B cell (primary cell): ENCODE data around the gene HGFAC. TPM values are rescaled to one million over a fixed set of nuclear protein-coding genes. Genes with fewer than 3 reads are reported as not detected.

ENCODE experiments used
- ATAC-seq: fragments of 200-7000 bp; cut with Tn5 transposase; one replicate; pipeline ENCODE4 v1.10.0; 2021; ENCODE audit warnings: low read depth, mild to moderate bottlenecking, moderate number of reproducible peaks, moderate library complexity
- CTCF ChIA-PET: fragments of 350-600 bp; sonication (Branson Sonifier 250); formaldehyde crosslinking; loops from one replicate; lab custom pipeline; 2021; ENCODE audit warnings: antibody characterized with exemption, inconsistent platforms; lab: Charles Lee
- POLR2A ChIA-PET: fragments of 350-600 bp; sonication (Branson Sonifier 250); formaldehyde crosslinking; loops from one replicate; lab custom pipeline; 2021; ENCODE audit warnings: antibody characterized with exemption; lab: Charles Lee
- DNase-seq: peaks from one replicate; pipeline ENCODE4 v3.0.0; 2013
- H2AFZ ChIP-seq: 2 replicates; pipeline ENCODE4 v1.6.1; 2012; ENCODE audit warnings: mild to moderate bottlenecking, low read depth, low read length; ENCODE audit not compliant: insufficient read depth, poor library complexity, severe bottlenecking
- H3K27ac ChIP-seq, 2 donors: 1 replicate in 1 of 2; 2 replicates in 1 of 2; pipeline ENCODE4 v1.5.1; 2012 to 2013; ENCODE audit warnings: low read length in 2 of 2, mild to moderate bottlenecking in 2 of 2, moderate library complexity in 1 of 2
- H3K27me3 ChIP-seq, 4 experiments: fragments of 200-600 bp in 1 of 4; sonication (generic) in 1 of 4; replicated peaks in 1 of 4; 1 replicate in 2 of 4; 2 replicates in 2 of 4; pipeline versions ENCODE4 v1.6.1 to v1.7.0; 2013 to 2016; ENCODE audit warnings: low read length in 3 of 4, mild to moderate bottlenecking in 2 of 4, mixed read lengths in 1 of 4, moderate library complexity in 1 of 4; ENCODE audit not compliant: insufficient read depth in 4 of 4, control insufficient read depth in 3 of 4; ENCODE audit errors: control extremely low read depth in 1 of 4
- H3K36me3 ChIP-seq, 2 experiments: replicated peaks in 1 of 2; 1 replicate in 1 of 2; 2 replicates in 1 of 2; pipeline versions ENCODE4 v1.6.1 to v1.7.1; 2013; ENCODE audit warnings: low read length in 1 of 2; ENCODE audit not compliant: insufficient read depth in 2 of 2, control insufficient read depth in 1 of 2; ENCODE audit errors: control extremely low read depth in 1 of 2, extremely low read depth in 1 of 2
- H3K4me1 ChIP-seq, 2 donors: fragments of 200-600 bp in 1 of 2; sonication (generic) in 1 of 2; 1 replicate in 1 of 2; 2 replicates in 1 of 2; pipeline versions ENCODE4 v1.5.1 to v1.6.1; 2013 to 2017; ENCODE audit warnings: low read length in 2 of 2; ENCODE audit not compliant: control insufficient read depth in 2 of 2, insufficient read depth in 2 of 2
- H3K4me2 ChIP-seq: replicated peaks from 2 replicates; pipeline ENCODE3; 2012; ENCODE audit warnings: mild to moderate bottlenecking, low read depth, low read length; ENCODE audit not compliant: poor library complexity, severe bottlenecking
- H3K4me3 ChIP-seq, 5 experiments: fragments of 200-600 bp in 1 of 5; sonication (generic) in 1 of 5; 1 replicate in 3 of 5; 2 replicates in 2 of 5; pipeline versions ENCODE4 v1.5.1 to v1.7.0; 2011 to 2016; ENCODE audit warnings: low read length in 4 of 5, mild to moderate bottlenecking in 4 of 5, low read depth in 2 of 5, control low read depth in 1 of 5, moderate library complexity in 1 of 5; ENCODE audit not compliant: insufficient read depth in 1 of 5; ENCODE audit errors: control extremely low read depth in 1 of 5, extremely low read depth in 1 of 5
- H3K79me2 ChIP-seq: fragments of 200-600 bp; sonication (generic); one replicate; pipeline ENCODE4 v1.6.0; 2016; ENCODE audit warnings: low read length; ENCODE audit not compliant: control insufficient read depth, insufficient read depth
- H3K9ac ChIP-seq: fragments of 200-600 bp; sonication (generic); 2 replicates; pipeline ENCODE4 v1.6.1; 2017; ENCODE audit warnings: mild to moderate bottlenecking, low read length, moderate library complexity
- H3K9me3 ChIP-seq, 3 donors: one replicate each; pipeline versions ENCODE4 v1.6.1 to v1.7.1; 2013; ENCODE audit warnings: low read length in 2 of 3; ENCODE audit not compliant: control insufficient read depth in 2 of 3, insufficient read depth in 1 of 3; ENCODE audit errors: control extremely low read depth in 1 of 3
- H4K20me1 ChIP-seq: 2 replicates; pipeline ENCODE4 v1.6.0; 2012; ENCODE audit warnings: mild to moderate bottlenecking, low read length; ENCODE audit not compliant: insufficient read depth, control insufficient read depth, poor library complexity, severe bottlenecking
- H3K27ac Mint-ChIP-seq: one replicate; pipeline ENCODE4 v1.8.0; 2021; ENCODE audit warnings: mixed read lengths
- H3K27me3 Mint-ChIP-seq: one replicate; pipeline ENCODE4 v1.8.0; 2021; ENCODE audit warnings: mixed read lengths
- H3K4me1 Mint-ChIP-seq: one replicate; pipeline ENCODE4 v1.8.0; 2021; ENCODE audit warnings: mixed read lengths
- H3K4me3 Mint-ChIP-seq: one replicate; pipeline ENCODE4 v1.8.0; 2021; ENCODE audit warnings: mixed read lengths
- H3K9me3 Mint-ChIP-seq: one replicate; pipeline ENCODE4 v1.8.0; 2022; ENCODE audit warnings: mixed read lengths; ENCODE audit not compliant: insufficient read depth
- CTCF ChIP-seq: fragments of 200-600 bp; IDR thresholded peaks from one replicate; pipeline ENCODE4 v1.8.0; 2022; ENCODE audit warnings: antibody characterized with exemption, mild to moderate bottlenecking
- EZH2 ChIP-seq: IDR thresholded peaks from 2 replicates; pipeline ENCODE4 v1.6.1; 2012; ENCODE audit warnings: borderline replicate concordance, low read depth, mild to moderate bottlenecking, moderate library complexity, low read length; ENCODE audit not compliant: insufficient read depth, poor library complexity, severe bottlenecking
- WGBS: methylation state at CpG from one replicate; pipeline ENCODE4 v1.1.5; 2013; ENCODE audit warnings: missing lambda C conversion rate; ENCODE audit not compliant: insufficient coverage; 5-methylcytosine and 5-hydroxymethylcytosine counted together
- intact Hi-C: fragments of 100-400 bp; cut with micrococcal nuclease; formaldehyde crosslinking; loops from one replicate; pipeline ENCODE4 v1.10.0; 2022
- polyA plus RNA-seq: library from polyadenylated mRNA; depleted of rRNA; stranded (reverse); fragments of >200 nt; gene quantifications from 2 replicates; pipeline ENCODE4 v1.2.3, GENCODE V29; 2012
- total RNA-seq, 2 donors: library from RNA; stranded (reverse); fragments of 120-200 nt in 1 of 2; gene quantifications; 1 replicate in 1 of 2; 2 replicates in 1 of 2; pipeline versions ENCODE4 v1.2.3 to v1.2.4, GENCODE V29; 2013 to 2022

Gene HGFAC
- total and polyA plus RNA-seq, 2 donors (not counting 1 experiment from before 2014, with no cell fraction given), result not detected

- H3K27ac Mint-ChIP-seq, result no peak overlapping the region
- CTCF ChIA-PET, result no interaction called here
- WGBS, result 47% methylated on average over 42 of the region's 43 CpGs
- intact Hi-C loops, result no loop called here
- Histone ChIP-seq H4K20me1 (no peaks in the 10 kb centered on the region), H3K4me2 (peak overlapping the region; percentile 66), H3K4me1 (peaks cover 0 to 18% of the 10 kb centered on the region in 2 donors), H3K27me3 (peaks cover 0 to 41% (median 10%) of the 10 kb centered on the region in 4 experiments), H3K36me3 (no peaks in the 10 kb centered on the region), H3K9ac (no peak overlapping the region), H3K79me2 (no peaks in the 10 kb centered on the region), H3K27ac (no peak overlapping the region), H2AFZ (no peak overlapping the region), H3K4me3 (no peak overlapping the region), H3K9me3 (peaks cover 0 to 25% (median 0%) of the 10 kb centered on the region in 3 donors)
- peaks cover 28% of the 10 kb centered on the region for H3K27me3 Mint-ChIP-seq
- DNase-seq, result no peak
- ATAC-seq, result no peak
- no peaks in the 10 kb centered on the region for H3K9me3 Mint-ChIP-seq
- H3K4me1 Mint-ChIP-seq, result no peaks in the 10 kb centered on the region
- no peak for TF ChIP-seq CTCF
- TF ChIP-seq EZH2, result no peak
- POLR2A ChIA-PET, result no interaction called here
- peak overlapping the region; percentile 10 for H3K4me3 Mint-ChIP-seq
Measured at GRCh38 chr4:3463556-3464348, 22.0 kb downstream of the HGFAC start.

GRCh38 chr4:3464349-3464905, 22.7 kb downstream of the HGFAC start:
- no peaks in the 10 kb centered on the region for H3K36me3 ChIP-seq
- H3K9me3 ChIP-seq, result peaks cover 0 to 27% (median 0%) of the 10 kb centered on the region in 3 donors
- ChIA-PET POLR2A (no interaction called here), CTCF (no interaction called here)
- H3K9ac ChIP-seq, result no peak overlapping the region
- Mint-ChIP-seq H3K27me3 (peaks cover 28% of the 10 kb centered on the region), H3K4me1 (no peaks in the 10 kb centered on the region), H3K9me3 (no peaks in the 10 kb centered on the region), H3K4me3 (peak overlapping the region; percentile 56), H3K27ac (no peak overlapping the region)
- no peak overlapping the region for H3K4me3 ChIP-seq
- TF ChIP-seq EZH2, result no peak
- no peak for TF ChIP-seq CTCF
- 85% methylated on average over 13 of the region's 15 CpGs for WGBS
- H2AFZ ChIP-seq, result no peak overlapping the region
- peaks cover 0 to 41% (median 10%) of the 10 kb centered on the region in 4 experiments for H3K27me3 ChIP-seq
- intact Hi-C loops, result no loop called here
- no peaks in the 10 kb centered on the region for H4K20me1 ChIP-seq
- H3K79me2 ChIP-seq, result no peaks in the 10 kb centered on the region
- H3K4me1 ChIP-seq, result peaks cover 0 to 18% of the 10 kb centered on the region in 2 donors
- H3K4me2 ChIP-seq, result no peak overlapping the region
- ATAC-seq, result no peak
- H3K27ac ChIP-seq, result no peak overlapping the region
- DNase-seq, result no peak
